NCI-H2171 treated with DMSO at 0.1 percent for 48 hours (cell line): ENCODE measurements around the gene SEL1L.
"Not testable (repeated sequence)": the region's sequence is repeated elsewhere in the genome, so short reads cannot be mapped to it uniquely, and the experiment has no call there.

Experiments used
- DNase-seq: peaks from one replicate; lab custom pipeline; 2025; lab: John Stamatoyannopoulos, UW

The SEL1L gene

GRCh38 chr14:81474148-81474492, 59.5 kb downstream of the SEL1L start:
- DNase-seq: no peak

GRCh38 chr14:81473456-81474147, 60.1 kb downstream of the SEL1L start:
- DNase-seq: no peak

- no peak for DNase-seq
These were observed 61.4 kb downstream of the SEL1L start for GRCh38 chr14:81472096-81472800.

- DNase-seq: no peak
These were observed 62.6 kb downstream of the SEL1L start for GRCh38 chr14:81471062-81471461.

- DNase-seq: not testable (repeated sequence)
These were observed 63.2 kb downstream of the SEL1L start for GRCh38 chr14:81470557-81470826.

GRCh38 chr14:81466854-81467253, 66.8 kb downstream of the SEL1L start:
- DNase-seq: peak; percentile 46

GRCh38 chr14:81465507-81466228, 68.0 kb downstream of the SEL1L start:
- DNase-seq: no peak

- DNase-seq: not testable (repeated sequence)
These were observed 68.7 kb downstream of the SEL1L start for GRCh38 chr14:81465003-81465392.

GRCh38 chr14:81464253-81465002, 69.2 kb downstream of the SEL1L start:
- DNase-seq: peak; percentile 89

GRCh38 chr14:81462356-81462755, 71.3 kb downstream of the SEL1L start:
- DNase-seq: not testable (repeated sequence)

GRCh38 chr14:81459912-81460311, 73.7 kb downstream of the SEL1L start:
- no peak for DNase-seq

GRCh38 chr14:81458352-81458751, 75.3 kb downstream of the SEL1L start:
- no peak for DNase-seq

GRCh38 chr14:81455390-81455789, 78.3 kb downstream of the SEL1L start:
- DNase-seq: no peak

- no peak for DNase-seq
These were observed 79.0 kb downstream of the SEL1L start for GRCh38 chr14:81454572-81455218.

- DNase-seq: peak; percentile 84
These were observed 80.4 kb downstream of the SEL1L start for GRCh38 chr14:81453166-81453766.

GRCh38 chr14:81452341-81453133, 81.1 kb downstream of the SEL1L start:
- DNase-seq: peak; percentile 45

GRCh38 chr14:81450976-81451375, 82.7 kb downstream of the SEL1L start:
- no peak for DNase-seq

- DNase-seq: peak; percentile 80
These were observed 83.5 kb downstream of the SEL1L start for GRCh38 chr14:81450100-81450531.

GRCh38 chr14:81449576-81449975, 84.1 kb downstream of the SEL1L start:
- no peak for DNase-seq

GRCh38 chr14:81449114-81449513, 84.5 kb downstream of the SEL1L start:
- no peak for DNase-seq
